Amygdala (tissue), 56 donors: ENCODE measurements around the gene FOXO6.

ENCODE experiments used
- DNase-seq, 56 donors: peaks; one replicate each; lab custom pipeline; 2025; lab: John Stamatoyannopoulos, UW

Gene FOXO6

GRCh38 chr1:41380979-41381691 lies 19.9 kb downstream of the FOXO6 start:
- peak in 19 of 56 donors; percentile 7 to 72 (median 27) for DNase-seq

- no peak for DNase-seq
These were observed 20.7 kb downstream of the FOXO6 start for GRCh38 chr1:41381692-41382479.

- no peak for DNase-seq
These were observed 21.4 kb downstream of the FOXO6 start for GRCh38 chr1:41382480-41383090.

- DNase-seq = no peak
These were observed 22.0 kb downstream of the FOXO6 start for GRCh38 chr1:41383094-41383852.

- no peak for DNase-seq
These were observed 23.3 kb downstream of the FOXO6 start for GRCh38 chr1:41384579-41384978.

- no peak for DNase-seq
These were observed 24.4 kb downstream of the FOXO6 start for GRCh38 chr1:41385398-41386195.

GRCh38 chr1:41386196-41386663 lies 25.0 kb downstream of the FOXO6 start:
- DNase-seq = no peak

- DNase-seq = peak in 27 of 56 donors; percentile 10 to 55 (median 25)
These were observed 26.4 kb downstream of the FOXO6 start for GRCh38 chr1:41387667-41388091.

- DNase-seq = no peak
These were observed 27.3 kb downstream of the FOXO6 start for GRCh38 chr1:41388510-41388909.

GRCh38 chr1:41389009-41389408 lies 27.8 kb downstream of the FOXO6 start:
- no peak for DNase-seq

- peak in 1 of 56 donors; percentile 17 for DNase-seq
These were observed 28.9 kb downstream of the FOXO6 start for GRCh38 chr1:41390166-41390565.

GRCh38 chr1:41390573-41390972 lies 29.3 kb downstream of the FOXO6 start:
- no peak for DNase-seq

- no peak for DNase-seq
These were observed 30.7 kb downstream of the FOXO6 start for GRCh38 chr1:41391834-41392527.

- no peak for DNase-seq
These were observed 31.3 kb downstream of the FOXO6 start for GRCh38 chr1:41392528-41392924.

GRCh38 chr1:41393716-41394368 lies 32.6 kb downstream of the FOXO6 start:
- no peak for DNase-seq

- peak in 1 of 56 donors; percentile 6 for DNase-seq
These were observed 33.1 kb downstream of the FOXO6 start for GRCh38 chr1:41394369-41394744.

GRCh38 chr1:41394959-41395956 lies 34.0 kb downstream of the FOXO6 start:
- DNase-seq = peak in 43 of 56 donors; percentile 11 to 84 (median 51)
